Lower leg skin (tissue), 4 donors: ENCODE data around the gene CELA3B. TPM values are rescaled to one million over a fixed set of nuclear protein-coding genes. Genes with fewer than 3 reads are reported as not detected.
"Not testable (repeated sequence)": the region's sequence is repeated elsewhere in the genome, so short reads cannot be mapped to it uniquely, and the experiment has no call there.

Experiments
- DNase-seq, 2 donors: peaks; one replicate each; pipeline ENCODE4 v3.0.0-alpha.2; 2019; ENCODE audit warnings: low spot score in 2 of 2
- H3K4me3 ChIP-seq: fragments of 200-600 bp; sonication (generic); 2 replicates; pipeline ENCODE4 v1.5.1; 2017; ENCODE audit warnings: mild to moderate bottlenecking, low read depth; ENCODE audit not compliant: poor library complexity, severe bottlenecking
- CTCF ChIP-seq, 3 donors: fragments of 450-650 bp; IDR thresholded peaks; one replicate each; pipeline ENCODE4 v1.5.1; 2016; ENCODE audit warnings: antibody characterized with exemption in 3 of 3, mild to moderate bottlenecking in 3 of 3, moderate library complexity in 2 of 3
- POLR2A ChIP-seq, 2 donors: fragments of 450-650 bp; IDR thresholded peaks; one replicate each; pipeline ENCODE4 v1.6.1; 2016 to 2017; ENCODE audit warnings: antibody characterized with exemption in 2 of 2, mild to moderate bottlenecking in 1 of 2, moderate library complexity in 1 of 2
- WGBS, 2 donors: methylation state at CpG; one replicate each; pipeline ENCODE4 v1.1.5; 2018; 5-methylcytosine and 5-hydroxymethylcytosine counted together
- intact Hi-C: fragments of 100-400 bp; cut with DNase I; formaldehyde crosslinking; loops from one replicate; pipeline ENCODE4 v1.15.0; 2023; ENCODE audit warnings: low total_unique reads
- total RNA-seq, 4 donors: library from RNA; depleted of rRNA; stranded (reverse); fragments of >200 nt; gene quantifications; one replicate each; pipeline ENCODE4 v1.1.0, GENCODE V29; 2016

CELA3B gene
- total RNA-seq, 4 donors from 2014 or later = not detected

GRCh38 chr1:22030057-22030456, 53.2 kb downstream of the CELA3B start:
- DNase-seq = no peak
- TF ChIP-seq CTCF (IDR thresholded peaks at IDR 0.05) (no peak), POLR2A (IDR thresholded peaks at IDR 0.05) (no peak)
- intact Hi-C loops = no loop called here
- WGBS, 2 donors = 73 to 74% methylated on average over 4 of the region's 4 CpGs
- no peak overlapping the region for H3K4me3 ChIP-seq

- DNase-seq = no peak
- no peak overlapping the region for H3K4me3 ChIP-seq
- no peak for TF ChIP-seq POLR2A (IDR thresholded peaks at IDR 0.05)
- no peak for TF ChIP-seq CTCF (IDR thresholded peaks at IDR 0.05)
- WGBS, 2 donors = 70 to 82% methylated on average over 3 of the region's 3 CpGs
- intact Hi-C loops = no loop called here
Observed at GRCh38 chr1:22030473-22030872, 53.7 kb downstream of the CELA3B start.

GRCh38 chr1:22031214-22031962, 54.6 kb downstream of the CELA3B start:
- intact Hi-C loops = no loop called here
- no peak overlapping the region for H3K4me3 ChIP-seq
- DNase-seq = no peak
- WGBS, 2 donors = 62 to 64% methylated on average over 8 of the region's 8 CpGs
- TF ChIP-seq POLR2A (IDR thresholded peaks at IDR 0.05) (no peak), CTCF (IDR thresholded peaks at IDR 0.05) (no peak)

- DNase-seq, intact Hi-C loops, H3K4me3 ChIP-seq: not testable (repeated sequence)
- WGBS, 2 donors = 79 to 82% methylated on average over 5 of the region's 5 CpGs
Observed at GRCh38 chr1:22034834-22035233, 58.0 kb downstream of the CELA3B start.

GRCh38 chr1:22037520-22037919, 60.7 kb downstream of the CELA3B start:
- TF ChIP-seq POLR2A (IDR thresholded peaks at IDR 0.05) (no peak), CTCF (IDR thresholded peaks at IDR 0.05) (no peak)
- no peak for DNase-seq
- no peak overlapping the region for H3K4me3 ChIP-seq
- 59 to 60% methylated on average over 7 of the region's 7 CpGs for WGBS, 2 donors
- intact Hi-C loops = no loop called here

- TF ChIP-seq POLR2A (IDR thresholded peaks at IDR 0.05) (no peak), CTCF (IDR thresholded peaks at IDR 0.05) (no peak)
Observed at GRCh38 chr1:22038036-22038435, 61.2 kb downstream of the CELA3B start.

More at GRCh38 chr1:22038036-22038435, 61.2 kb downstream of the CELA3B start:
- no peak overlapping the region for H3K4me3 ChIP-seq
- whole genome bisulfite sequencing, 2 donors = 31 to 45% methylated on average over 5 of the region's 5 CpGs
- DNase-seq = no peak
- intact Hi-C loops = no loop called here

Other genes with a start within 250 kb of the CELA3B start
- 10 to 100 TPM; 26.9 to 38.1 (median 31.5) TPM for gene USP48, start 193.9 kb upstream of the CELA3B start, total RNA-seq
- under 1 TPM in 1 of 4 donors, not detected in 3; 0.19 TPM for gene LDLRAD2, start 164.8 kb upstream of the CELA3B start, total RNA-seq
- 100 to 1,000 TPM in 2 of 4 donors, 10 to 100 TPM in 2; 67.9 to 171 (median 99.6) TPM for gene HSPG2, start 39.7 kb upstream of the CELA3B start, total RNA-seq
- not detected for gene CELA3A, start 24.6 kb downstream of the CELA3B start, total RNA-seq
- gene CDC42, start 75.7 kb downstream of the CELA3B start, total RNA-seq = 100 to 1,000 TPM; 162 to 226 (median 203) TPM
- gene WNT4, start 166.1 kb downstream of the CELA3B start, total RNA-seq = 10 to 100 TPM in 3 of 4 donors, 1 to 10 TPM in 1; 9.4 to 18.8 (median 14.5) TPM